NCI-H524 treated with DMSO at 0.1 percent for 48 hours (cell line): ENCODE data around the gene EIF5A2.
"Not testable (repeated sequence)": the region's sequence is repeated elsewhere in the genome, so short reads cannot be mapped to it uniquely, and the experiment has no call there.

ENCODE experiments used
- DNase-seq: peaks from one replicate; lab custom pipeline; 2025; lab: John Stamatoyannopoulos, UW

Gene EIF5A2

DNA sequence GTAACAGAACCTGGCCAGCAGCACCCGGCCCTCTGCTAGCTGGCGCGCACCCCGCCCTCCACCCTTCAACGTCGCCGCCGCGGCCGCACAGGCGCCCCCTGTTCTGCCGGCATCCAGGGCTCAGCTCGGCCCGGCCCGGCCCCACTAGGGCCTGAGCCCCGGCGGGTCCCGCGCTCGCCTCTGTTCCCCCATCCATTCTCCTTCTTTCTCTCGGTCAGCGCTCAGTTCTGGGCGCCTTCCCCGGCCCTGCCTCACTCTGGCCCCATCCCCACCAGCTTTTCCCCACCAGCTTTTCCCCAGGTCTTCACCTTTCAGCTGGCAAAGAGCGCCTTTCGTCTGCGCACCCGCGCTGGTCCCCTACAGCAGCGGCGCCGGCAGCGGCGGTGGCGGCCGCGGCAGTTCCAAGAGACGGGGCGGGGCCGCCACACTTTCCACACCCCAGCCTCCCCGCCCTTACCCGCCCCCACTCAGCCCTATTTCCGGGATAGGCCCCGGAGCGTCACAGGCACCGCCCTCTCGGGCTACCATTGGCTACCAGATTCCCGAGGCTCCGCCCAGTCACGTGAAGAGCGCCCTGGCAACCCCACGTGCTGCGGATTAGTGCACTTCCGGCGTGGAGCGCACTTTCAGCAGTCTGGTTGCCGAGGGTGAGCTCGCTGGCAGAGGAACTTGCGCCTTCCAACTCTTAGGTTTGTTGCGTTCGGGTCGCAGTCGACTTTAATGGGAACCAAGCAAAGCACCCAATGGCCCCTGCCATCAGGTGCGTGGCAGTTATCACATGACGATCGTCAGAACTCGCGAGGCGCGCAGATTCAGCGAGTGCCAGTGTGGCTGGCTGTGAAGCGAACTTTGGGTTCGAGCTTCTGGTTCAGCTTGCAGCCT lies at the start of gene EIF5A2:
Gene EIF5A2, minus strand, starts transcription at position 403 of the 882 bp plus-strand sequence. CDS start 831 bp downstream, outside the sequence.
- peak; percentile 87 for DNase-seq

DNA sequence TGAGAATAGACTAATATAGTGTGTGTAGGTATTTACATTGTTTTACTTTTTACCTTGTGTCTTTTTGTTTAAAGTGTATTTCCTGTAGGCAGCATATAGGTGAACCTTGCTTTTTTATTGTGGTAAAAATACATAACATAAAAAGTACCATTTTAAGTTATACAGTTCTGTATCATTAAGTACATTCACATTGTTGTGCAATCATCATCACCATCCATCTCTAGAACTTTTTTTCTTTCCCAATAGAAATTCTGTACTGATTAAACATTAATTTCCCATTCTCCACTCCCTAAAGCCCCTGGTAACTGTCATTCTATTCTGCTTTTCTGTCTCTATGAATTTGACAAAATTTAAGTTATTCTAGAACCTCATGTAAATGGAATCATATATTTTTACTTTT lies 48.2 kb upstream of the EIF5A2 start:
- DNase-seq, result no peak

DNA sequence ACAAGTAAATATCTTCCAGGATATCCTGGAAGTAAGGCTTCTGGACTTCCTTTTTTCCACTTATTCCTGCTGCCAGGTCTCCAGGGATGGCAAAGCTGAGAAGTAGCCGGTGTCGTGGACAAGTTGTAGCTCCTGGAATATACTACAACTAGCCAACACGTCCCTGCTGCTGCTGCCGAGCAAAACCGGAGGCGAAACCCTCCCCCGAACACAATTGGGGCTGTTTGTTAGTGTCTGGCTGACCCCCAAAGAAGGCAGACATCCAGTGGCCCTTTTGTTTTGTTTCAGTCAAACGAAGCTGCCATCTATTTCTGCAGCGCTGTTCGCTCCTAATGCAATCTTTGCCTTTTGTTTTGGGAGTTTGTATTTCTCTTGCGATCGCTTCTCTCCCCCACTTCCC lies 45.3 kb upstream of the EIF5A2 start:
- no peak for DNase-seq

DNA sequence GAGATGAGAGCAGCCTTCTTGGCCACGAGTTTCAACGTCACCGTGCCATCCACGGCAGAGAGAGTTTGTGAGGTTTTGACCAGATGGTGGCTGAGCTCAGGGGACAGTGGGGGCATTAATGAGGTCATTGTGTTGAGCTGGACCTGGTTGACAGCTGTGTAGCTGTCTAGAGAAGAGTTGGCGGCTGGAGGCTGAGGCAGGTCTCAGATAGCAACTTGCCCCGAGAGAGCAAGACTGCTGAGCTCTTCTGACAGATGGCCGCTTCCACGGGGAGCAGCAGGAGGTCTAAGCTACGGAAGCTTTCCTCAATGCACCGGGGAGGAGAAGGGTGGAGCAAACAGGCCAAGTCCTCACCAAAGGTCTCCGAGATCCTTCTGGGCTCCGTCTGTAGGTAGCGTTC lies 44.8 kb upstream of the EIF5A2 start:
- DNase-seq, result peak; percentile 78

DNA sequence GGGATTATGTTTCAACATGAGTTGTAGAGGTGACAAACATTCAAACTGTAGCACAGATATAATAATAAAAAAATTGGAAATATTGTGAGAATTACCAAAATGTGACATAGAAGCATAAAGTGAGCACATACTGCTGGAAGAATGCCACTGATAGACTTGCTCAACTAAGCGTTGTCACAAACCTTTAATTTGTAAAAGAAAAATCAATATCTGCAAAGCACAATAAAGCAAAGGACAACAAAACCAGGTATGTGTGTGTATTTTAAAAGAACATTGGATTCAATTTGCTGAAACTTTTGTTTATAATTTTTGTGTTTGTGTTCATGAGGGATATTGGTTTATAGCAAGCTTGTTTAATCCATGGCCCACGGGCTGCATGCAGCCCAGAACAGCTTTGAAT lies 40.8 kb upstream of the EIF5A2 start:
- no peak for DNase-seq

DNA sequence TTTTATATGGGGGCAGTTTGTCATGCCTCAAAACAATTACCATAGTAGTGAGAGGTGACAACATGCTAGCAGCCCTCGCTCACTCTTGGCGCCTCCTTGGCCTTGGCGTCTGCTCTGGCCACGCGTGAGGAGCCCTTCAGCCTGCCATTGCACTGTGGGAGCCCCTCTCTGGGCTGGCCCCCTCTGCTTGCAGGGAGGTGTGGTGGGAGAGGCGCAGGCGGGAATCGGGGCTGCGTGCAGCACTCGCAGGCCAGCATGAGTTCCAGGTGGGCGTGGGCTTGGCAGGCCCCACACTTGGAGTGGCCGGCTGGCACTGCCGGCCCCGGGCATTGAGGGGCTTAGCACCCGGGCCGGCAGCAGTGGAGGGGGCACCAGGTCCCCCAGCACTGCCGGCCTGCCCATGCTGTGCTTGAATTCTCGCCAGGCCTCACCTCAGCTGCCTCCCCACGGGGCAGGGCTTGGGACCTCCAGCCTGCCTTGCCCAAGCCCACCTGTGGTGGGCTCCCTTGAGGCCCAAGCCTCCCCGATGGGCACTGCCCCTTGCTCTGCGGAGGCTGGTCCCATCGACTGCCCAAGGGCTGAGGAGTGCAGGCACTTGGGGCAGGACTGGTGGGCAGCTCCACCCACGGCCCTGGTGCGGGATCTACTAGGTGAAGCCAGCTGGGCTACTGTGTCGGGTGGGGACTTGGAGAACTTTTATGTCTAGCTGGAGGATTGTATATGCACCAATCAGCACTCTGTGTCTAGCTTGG lies 38.8 kb upstream of the EIF5A2 start:
- DNase-seq, result no peak

DNA sequence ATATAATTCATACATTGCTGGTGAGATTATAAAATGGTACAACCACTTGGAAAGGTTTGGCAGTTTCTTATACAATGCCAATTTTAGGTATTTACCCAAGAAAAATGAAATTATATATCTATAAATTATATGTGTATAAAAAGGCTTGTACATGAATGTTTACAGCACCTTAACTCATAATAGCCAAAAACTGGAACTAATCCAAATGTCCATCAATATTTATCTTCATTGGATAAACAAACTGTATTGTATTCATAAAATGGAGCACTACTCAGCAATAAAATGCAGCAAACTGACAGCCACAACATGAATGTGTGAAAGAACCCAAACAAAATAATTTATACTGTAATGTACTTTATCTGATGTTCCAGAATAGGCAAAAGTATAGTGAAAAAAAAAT lies 33.6 kb upstream of the EIF5A2 start:
- no peak for DNase-seq

DNA sequence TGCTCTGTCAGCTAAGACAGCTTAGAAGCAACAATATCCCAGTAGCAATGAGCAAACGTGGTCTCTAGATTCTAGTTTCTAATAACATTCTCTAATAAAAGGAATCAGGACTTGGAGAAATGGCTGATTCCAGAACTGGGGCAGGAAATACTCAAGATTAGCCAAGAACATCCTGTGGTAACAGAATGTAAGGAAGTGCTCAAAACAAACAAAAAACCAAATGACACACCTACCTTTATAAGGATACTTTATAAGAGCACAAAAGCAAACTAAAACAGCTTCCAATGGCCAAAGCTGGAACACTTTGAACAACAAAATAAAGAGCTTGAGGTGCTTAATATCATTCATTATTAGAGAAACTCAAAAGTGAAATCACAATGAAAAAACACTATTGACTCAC lies 33.1 kb upstream of the EIF5A2 start:
- no peak for DNase-seq

DNA sequence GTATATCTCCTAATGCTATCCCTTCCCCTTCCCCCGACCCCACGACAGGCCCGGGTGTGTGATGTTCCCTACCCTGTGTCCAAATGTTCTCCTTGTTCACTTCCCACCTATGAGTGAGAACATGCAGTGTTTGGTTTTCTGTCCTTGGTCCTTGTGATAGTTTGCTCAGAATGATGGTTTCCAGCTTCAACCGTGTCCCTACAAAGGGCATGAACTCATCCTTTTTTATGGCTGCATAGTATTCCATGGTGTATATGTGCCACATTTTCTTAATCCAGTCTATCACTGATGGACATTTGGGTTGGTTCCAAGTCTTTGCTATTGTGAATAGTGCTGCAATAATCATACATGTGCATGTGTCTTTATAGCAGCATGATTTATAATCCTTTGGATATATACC lies 24.6 kb upstream of the EIF5A2 start:
- not testable (repeated sequence) for DNase-seq

DNA sequence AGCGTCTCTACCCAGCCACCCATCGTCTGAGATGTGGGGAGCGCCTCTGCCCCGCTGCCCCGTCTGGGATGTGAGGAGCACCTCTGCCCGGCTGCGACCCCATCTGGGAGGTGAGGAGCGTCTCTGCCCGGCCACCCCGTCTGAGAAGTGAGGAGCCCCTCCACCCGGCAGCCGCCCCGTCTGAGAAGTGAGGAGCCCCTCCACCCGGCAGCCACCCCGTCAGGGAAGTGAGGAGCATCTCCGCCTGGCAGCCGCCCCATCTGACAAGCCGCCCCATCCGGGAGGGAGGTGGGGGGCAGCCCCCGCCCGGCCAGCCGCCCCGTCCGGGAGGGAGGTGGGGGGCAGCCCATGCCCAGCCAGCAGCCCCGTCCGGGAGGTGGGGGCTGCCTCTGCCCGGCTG lies 15.1 kb upstream of the EIF5A2 start:
- DNase-seq, result not testable (repeated sequence)

DNA sequence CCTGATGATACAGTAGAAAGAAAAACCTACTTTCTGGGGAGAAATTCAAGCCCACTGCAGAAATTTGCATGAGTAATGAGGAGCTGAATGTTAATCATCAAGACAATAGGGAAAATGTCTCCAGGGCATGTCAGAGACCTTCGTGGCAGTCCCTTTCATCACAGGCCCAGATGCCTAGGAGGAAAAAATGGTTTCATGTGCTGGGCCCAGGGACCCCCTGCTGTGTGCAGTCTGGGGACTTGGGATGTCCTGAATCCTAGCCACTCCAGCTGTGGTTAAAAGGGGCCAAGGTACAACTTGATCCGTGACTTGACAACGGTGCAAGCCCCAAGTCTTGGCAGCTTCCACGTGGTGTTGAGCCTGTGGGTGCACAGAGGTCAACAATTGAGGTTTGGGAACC lies 10.3 kb upstream of the EIF5A2 start:
- no peak for DNase-seq

DNA sequence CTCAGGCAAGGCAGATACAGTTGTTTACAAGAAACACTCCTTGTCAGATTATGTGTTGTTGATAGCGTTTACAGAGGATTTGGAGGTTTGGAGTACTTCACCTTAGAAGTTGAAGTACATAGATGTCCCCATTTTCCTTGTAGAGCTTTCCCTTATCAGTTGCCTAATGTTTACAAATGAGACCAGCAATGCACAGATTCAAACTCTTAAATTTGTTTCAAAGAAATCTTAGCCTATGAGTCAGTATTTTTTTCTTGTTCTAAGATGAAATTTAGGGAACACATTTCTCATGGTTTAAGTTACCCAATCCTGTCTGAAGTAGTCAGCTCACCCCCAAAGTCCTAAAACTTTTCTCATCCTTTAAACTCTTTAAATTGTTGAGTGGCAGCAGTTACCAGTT lies 6.3 kb upstream of the EIF5A2 start:
- no peak for DNase-seq

DNA sequence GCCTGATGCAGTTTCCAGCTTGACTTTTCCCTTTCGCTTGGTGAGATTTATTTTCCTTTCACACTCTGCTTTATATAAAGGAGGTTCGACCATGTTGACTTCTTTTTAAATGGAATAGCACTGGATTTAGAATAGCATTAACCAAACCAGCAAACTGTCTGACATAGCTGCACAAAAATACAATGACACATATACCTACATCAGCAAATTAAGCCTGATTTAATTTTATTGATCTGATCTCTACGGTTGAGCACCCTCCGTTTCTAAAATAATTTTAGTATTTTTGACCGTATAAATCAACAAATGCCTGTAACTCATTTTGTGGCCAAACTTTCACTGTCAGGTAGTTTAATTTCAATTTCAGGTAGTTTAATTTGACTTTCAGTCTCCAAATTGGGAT lies 5.8 kb upstream of the EIF5A2 start:
- no peak for DNase-seq

DNA sequence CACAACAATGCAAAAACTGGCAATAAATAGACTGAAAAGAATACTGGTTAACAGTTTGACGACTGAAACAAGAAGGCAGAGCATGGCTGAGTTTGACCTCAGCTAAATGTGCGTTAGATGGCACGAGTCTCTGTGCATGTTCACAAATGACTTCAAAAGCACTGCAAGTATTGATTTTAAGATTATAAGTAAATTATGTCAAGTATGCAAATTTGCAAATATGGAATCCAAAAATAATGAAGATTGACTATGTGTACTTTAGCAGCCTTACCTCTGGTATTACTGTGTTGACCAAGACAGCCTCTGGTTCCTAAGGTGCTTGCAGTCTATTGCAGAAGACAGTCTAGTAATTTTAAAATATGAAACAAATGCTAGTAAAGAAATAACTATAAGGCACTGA lies 2.6 kb upstream of the EIF5A2 start:
- no peak for DNase-seq

DNA sequence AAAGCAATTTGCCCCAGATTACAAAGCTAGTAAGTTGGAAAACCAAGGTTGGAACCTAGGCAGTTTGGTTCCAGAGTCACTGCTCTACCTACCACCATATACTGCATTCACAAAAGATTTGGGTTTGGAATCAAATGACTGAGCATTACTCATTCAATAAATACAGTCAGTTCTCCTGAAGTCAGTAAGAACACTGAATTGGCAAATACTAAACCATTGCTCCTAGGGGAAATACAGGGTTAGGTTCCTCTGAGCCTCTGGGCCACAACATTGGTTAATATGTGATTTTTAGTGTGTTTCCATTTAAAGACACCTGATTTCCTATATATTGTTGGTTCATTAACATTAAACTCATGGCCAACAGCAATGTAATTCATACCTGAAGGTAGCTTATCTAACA lies 2.1 kb upstream of the EIF5A2 start:
- DNase-seq, result no peak

DNA sequence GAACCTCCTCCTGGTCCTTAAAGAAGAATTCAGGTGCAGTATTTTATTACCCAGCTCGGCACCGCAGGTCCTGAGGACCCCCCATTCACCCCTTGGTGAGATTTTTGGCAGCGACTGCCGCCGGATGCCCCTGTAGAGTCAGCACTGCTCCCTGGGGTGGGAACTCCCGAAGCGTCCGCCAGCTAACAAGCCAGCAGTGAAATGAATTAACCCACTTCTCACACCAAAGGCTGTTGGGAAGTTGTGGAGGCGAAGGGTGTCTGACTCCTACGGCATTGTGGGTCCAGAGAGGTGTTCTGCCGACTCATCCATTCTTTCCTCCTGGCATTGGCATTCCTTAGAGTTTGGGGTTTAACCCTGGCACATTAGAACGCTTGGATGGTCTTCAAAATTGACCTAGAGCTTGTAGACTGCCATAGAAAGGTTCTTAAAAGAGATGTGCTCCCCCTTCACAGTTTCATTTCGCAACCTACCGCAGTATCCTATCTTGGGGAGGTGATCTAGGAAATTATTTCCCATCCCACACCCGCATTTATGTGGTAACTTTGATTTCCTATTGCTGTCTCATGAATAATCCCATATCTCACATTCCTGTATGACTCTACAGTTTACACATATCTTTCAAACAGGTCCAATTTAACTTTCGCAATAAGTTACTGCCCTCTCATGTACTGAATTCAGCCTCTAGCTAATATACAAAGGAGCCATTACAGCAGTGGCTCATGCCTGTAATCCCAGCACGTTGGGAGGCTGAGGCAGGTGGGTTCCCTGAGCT lies 879 bp upstream of the EIF5A2 start:
- DNase-seq, result no peak

DNA sequence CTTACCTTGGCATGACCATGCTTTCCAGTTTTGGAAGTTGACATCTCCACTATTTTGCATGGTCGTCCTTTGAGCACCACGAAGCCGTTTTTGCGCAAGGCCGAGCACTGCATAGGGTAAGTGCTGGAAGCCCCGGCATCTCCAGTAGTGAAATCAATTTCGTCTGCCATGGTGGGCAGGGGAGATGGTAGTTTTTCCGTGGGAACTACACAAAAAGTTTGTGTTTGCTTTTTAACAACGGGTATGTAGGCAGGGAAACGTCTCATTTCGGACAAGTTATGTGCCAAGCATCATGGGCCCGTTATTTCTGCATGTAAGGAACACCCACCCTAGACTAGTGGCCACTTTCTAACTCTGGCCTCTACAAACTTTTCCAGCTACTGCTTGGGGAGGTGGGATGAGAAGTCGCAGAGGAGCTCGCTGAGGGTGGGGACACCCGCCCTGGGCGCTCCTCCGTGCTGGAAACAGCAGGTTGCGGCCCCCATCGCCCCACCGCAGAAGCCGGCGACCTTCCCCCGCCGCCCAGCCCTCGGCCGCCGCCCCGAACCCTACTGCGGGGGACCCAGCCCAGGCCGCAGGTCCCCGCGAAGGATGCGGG lies 701 bp downstream of the EIF5A2 start:
- DNase-seq, result no peak

DNA sequence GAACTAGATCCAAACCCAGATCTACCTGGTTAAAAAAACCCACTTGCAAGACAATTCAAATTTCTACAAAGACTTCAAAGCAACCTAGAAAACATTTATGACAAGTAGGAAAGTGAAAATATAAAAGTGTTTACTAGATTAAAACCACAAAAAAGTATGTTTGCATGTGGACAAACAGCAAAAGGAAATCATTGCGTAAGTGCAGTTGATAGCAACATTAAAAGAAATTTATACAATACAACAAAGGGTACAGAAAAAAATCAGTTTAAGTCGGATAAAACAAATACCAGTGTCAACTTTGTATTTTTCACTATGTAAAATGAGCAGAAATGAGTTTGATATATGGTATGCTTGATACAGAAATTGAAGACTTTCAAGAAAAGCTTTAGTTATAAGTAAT lies 2.6 kb downstream of the EIF5A2 start:
- no peak for DNase-seq

DNA sequence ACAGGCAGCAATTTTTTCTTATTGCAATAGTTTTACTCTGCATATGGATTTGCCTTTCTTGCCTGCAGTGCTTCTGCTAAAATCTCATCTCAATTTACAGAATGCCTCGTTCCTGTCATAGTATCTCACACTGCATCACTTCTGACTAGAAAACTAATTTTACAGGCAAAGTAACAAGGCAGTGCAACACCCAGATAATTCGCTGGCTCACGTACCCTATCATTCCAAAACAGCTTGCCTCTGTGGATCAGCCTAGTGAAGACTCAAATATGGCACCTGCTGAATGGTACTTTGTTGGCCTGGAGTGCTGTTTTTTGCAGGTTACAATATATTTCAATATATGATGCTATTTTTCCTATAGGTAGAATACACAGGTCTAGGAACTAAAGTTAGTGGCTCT lies 5.3 kb downstream of the EIF5A2 start:
- DNase-seq, result no peak

DNA sequence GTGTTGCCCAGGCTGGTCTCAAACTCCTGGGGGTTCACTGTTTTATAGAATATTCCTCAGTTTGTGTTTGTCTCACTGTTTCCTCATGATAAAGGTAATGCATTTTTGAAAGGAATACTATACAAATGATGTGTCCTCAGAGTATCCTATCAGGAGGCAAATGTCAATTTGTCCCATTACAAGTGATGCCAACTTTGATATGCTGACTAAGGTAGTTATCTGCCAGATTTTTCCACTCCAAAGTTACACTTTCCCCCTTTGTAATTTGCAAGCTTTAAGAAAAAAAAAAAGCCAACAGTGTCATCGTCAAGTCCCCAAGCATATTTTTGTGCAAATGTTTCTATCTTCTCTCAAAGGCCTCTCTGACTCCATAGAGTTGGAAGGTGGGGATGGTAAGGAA lies 9.0 kb downstream of the EIF5A2 start:
- DNase-seq, result no peak

DNA sequence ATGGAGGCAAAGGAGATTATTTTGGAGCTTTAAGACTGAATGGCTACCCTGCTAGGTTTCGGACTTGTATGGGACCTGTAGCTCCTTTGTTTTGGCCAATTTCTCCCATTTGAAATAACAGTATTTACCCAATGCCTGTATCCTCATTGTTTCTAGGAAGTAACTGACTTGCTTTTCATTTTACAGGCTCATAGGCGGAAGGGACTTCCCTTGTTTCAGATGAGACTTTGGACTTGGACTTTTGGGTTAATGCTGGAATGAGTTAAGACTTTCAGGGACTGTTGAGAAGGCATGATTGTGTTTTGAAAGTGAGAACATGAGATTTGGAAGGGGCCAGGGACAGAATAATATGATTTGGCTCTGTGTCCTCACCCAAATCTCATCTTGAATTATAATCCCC lies 10.5 kb downstream of the EIF5A2 start:
- no peak for DNase-seq

DNA sequence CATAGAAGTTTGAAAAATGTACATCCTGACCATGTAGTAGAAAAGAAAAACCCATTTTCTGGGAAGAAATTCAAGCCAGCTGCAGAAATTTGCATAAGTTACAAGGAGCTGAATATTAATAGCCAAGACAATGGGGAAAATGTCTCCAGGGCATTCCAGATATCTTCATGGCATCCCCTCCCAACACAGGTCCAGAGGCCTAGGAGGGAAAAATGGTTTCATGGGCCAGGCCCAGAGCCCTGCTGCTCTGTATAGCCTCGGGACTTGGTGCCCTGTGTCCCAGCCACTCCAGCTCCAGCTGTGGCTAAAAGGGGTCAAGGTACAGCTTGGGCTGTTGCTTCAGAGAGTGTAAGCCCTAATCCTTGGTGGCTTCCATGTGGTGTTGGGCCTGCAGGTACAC lies 11.2 kb downstream of the EIF5A2 start:
- not testable (repeated sequence) for DNase-seq
